Fibroblast of lung (primary cell): ENCODE results near the gene CLCA4. TPM values are rescaled to one million over a fixed set of nuclear protein-coding genes. Genes with fewer than 3 reads are reported as not detected.
A peak's percentile ranks its signal among the peaks of the same experiment; 100 is the strongest.

Source experiments
- DNase-seq, 2 donors: peaks; one replicate each; pipeline versions ENCODE4 v3.0.0 to v3.0.0-alpha.2; 2010; ENCODE audit warnings: low read depth in 2 of 2
- H2AFZ ChIP-seq: 2 replicates; pipeline ENCODE4 v1.5.1; 2012; ENCODE audit warnings: low read length, control low read depth, inconsistent platforms
- H3K27ac ChIP-seq: 2 replicates; pipeline ENCODE4 v1.5.1; 2011; ENCODE audit warnings: low read length, control low read depth; ENCODE audit not compliant: insufficient read depth
- H3K27me3 ChIP-seq: 2 replicates; pipeline ENCODE4 v1.5.1; 2011; ENCODE audit warnings: mild to moderate bottlenecking, low read length; ENCODE audit not compliant: control insufficient read depth, insufficient read depth
- H3K36me3 ChIP-seq: 2 replicates; pipeline ENCODE4 v1.5.1; 2011; ENCODE audit warnings: low read length; ENCODE audit not compliant: control insufficient read depth, insufficient read depth
- H3K4me1 ChIP-seq: 2 replicates; pipeline ENCODE4 v1.5.1; 2011; ENCODE audit warnings: low read length; ENCODE audit not compliant: control insufficient read depth, insufficient read depth; ENCODE audit errors: extremely low read depth
- H3K4me2 ChIP-seq: 2 replicates; pipeline ENCODE4 v1.5.1; 2011; ENCODE audit warnings: low read length, control low read depth; ENCODE audit not compliant: insufficient read depth; ENCODE audit errors: extremely low read depth
- H3K4me3 ChIP-seq, 4 experiments: fragments of 200-600 bp in 1 of 4; sonication (generic) in 1 of 4; replicated peaks in 1 of 4; 2 replicates each; pipeline ENCODE4 v1.5.1; 2011 to 2016; ENCODE audit warnings: low read length in 4 of 4, low read depth in 3 of 4, mild to moderate bottlenecking in 3 of 4, control low read depth in 2 of 4, inconsistent platforms in 1 of 4, mixed read lengths in 1 of 4; ENCODE audit not compliant: insufficient read depth in 1 of 4; ENCODE audit errors: control extremely low read depth in 1 of 4
- H3K79me2 ChIP-seq: 2 replicates; pipeline ENCODE4 v1.5.1; 2012; ENCODE audit warnings: mild to moderate bottlenecking, low read length, inconsistent platforms; ENCODE audit not compliant: control insufficient read depth, insufficient read depth
- H3K9ac ChIP-seq: 2 replicates; pipeline ENCODE4 v1.5.1; 2011; ENCODE audit warnings: mild to moderate bottlenecking, low read length, control low read depth; ENCODE audit not compliant: insufficient read depth
- H3K9me3 ChIP-seq: 2 replicates; pipeline ENCODE4 v1.5.1; 2012; ENCODE audit warnings: low read depth, low read length; ENCODE audit not compliant: control insufficient read depth, insufficient read depth
- H4K20me1 ChIP-seq: 2 replicates; pipeline ENCODE4 v1.5.1; 2011; ENCODE audit warnings: low read length; ENCODE audit not compliant: control insufficient read depth, insufficient read depth; ENCODE audit errors: extremely low read depth
- EZH2 ChIP-seq: IDR thresholded peaks from 2 replicates; pipeline ENCODE4 v1.5.1; 2012; ENCODE audit warnings: low read length, control low read depth, mild to moderate bottlenecking; ENCODE audit errors: missing control alignments
- polyA plus RNA-seq, 2 donors: library from polyadenylated mRNA; depleted of rRNA in 1 of 2; stranded (reverse) in 1 of 2; unstranded in 1 of 2; fragments of >200 nt; gene quantifications; 2 replicates each; pipeline ENCODE4 v1.2.1, GENCODE V29; 2011 to 2012; ENCODE audit warnings: missing spikeins in 1 of 2
- total RNA-seq: library from RNA; depleted of rRNA; stranded (reverse); fragments of >200 nt; gene quantifications from 2 replicates; pipeline ENCODE4 v1.2.1, GENCODE V29; 2014
- TF ChIP-seq, protein P1 (sequence below), 2 donors: IDR thresholded peaks in 1 of 2; conservative IDR thresholded peaks in 1 of 2; 1 replicate in 1 of 2; 2 replicates in 1 of 2; pipeline ENCODE4 v1.5.1; 2011 to 2012; ENCODE audit warnings: low read length in 2 of 2, control low read depth in 1 of 2, inconsistent platforms in 1 of 2, low read depth in 1 of 2, mild to moderate bottlenecking in 1 of 2

Gene CLCA4
- total and polyA plus RNA-seq, 2 donors (not counting 1 experiment from before 2014, with no cell fraction given) = not detected

- Histone ChIP-seq H3K4me2 (no peak overlapping the region), H2AFZ (no peak overlapping the region), H4K20me1 (no peaks in the 10 kb centered on the region), H3K27ac (no peak overlapping the region), H3K4me3 (no peak overlapping the region), H3K4me1 (no peaks in the 10 kb centered on the region), H3K36me3 (no peaks in the 10 kb centered on the region), H3K9ac (no peak overlapping the region), H3K9me3 (no peaks in the 10 kb centered on the region), H3K79me2 (no peaks in the 10 kb centered on the region), H3K27me3 (no peaks in the 10 kb centered on the region)
- no peak for TF ChIP-seq EZH2
- TF ChIP-seq, protein P1, sequence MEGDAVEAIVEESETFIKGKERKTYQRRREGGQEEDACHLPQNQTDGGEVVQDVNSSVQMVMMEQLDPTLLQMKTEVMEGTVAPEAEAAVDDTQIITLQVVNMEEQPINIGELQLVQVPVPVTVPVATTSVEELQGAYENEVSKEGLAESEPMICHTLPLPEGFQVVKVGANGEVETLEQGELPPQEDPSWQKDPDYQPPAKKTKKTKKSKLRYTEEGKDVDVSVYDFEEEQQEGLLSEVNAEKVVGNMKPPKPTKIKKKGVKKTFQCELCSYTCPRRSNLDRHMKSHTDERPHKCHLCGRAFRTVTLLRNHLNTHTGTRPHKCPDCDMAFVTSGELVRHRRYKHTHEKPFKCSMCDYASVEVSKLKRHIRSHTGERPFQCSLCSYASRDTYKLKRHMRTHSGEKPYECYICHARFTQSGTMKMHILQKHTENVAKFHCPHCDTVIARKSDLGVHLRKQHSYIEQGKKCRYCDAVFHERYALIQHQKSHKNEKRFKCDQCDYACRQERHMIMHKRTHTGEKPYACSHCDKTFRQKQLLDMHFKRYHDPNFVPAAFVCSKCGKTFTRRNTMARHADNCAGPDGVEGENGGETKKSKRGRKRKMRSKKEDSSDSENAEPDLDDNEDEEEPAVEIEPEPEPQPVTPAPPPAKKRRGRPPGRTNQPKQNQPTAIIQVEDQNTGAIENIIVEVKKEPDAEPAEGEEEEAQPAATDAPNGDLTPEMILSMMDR (conservative IDR thresholded peaks at IDR 0.05 in 1 of 2, IDR thresholded peaks at IDR 0.05 in 1 of 2; ENCODE audit: low read depth in 1 of 2, low read length in 2 of 2) = peak in 1 of 2 donors; percentile 47
- peak in 1 of 2 donors; percentile 28 for DNase-seq
Observed at GRCh38 chr1:86515597-86515996, 31.3 kb upstream of the CLCA4 start.

- no peak for DNase-seq
Observed at GRCh38 chr1:86516335-86516734, 30.5 kb upstream of the CLCA4 start.

GRCh38 chr1:86517336-86517735, 29.5 kb upstream of the CLCA4 start:
- Histone ChIP-seq H3K27me3 (no peaks in the 10 kb centered on the region), H2AFZ (no peak overlapping the region), H3K9me3 (no peaks in the 10 kb centered on the region), H4K20me1 (no peaks in the 10 kb centered on the region), H3K27ac (no peak overlapping the region), H3K79me2 (no peaks in the 10 kb centered on the region), H3K4me3 (no peak overlapping the region), H3K4me1 (no peaks in the 10 kb centered on the region), H3K4me2 (no peak overlapping the region), H3K9ac (no peak overlapping the region), H3K36me3 (no peaks in the 10 kb centered on the region)
- DNase-seq = no peak
- TF ChIP-seq EZH2 = no peak
- TF ChIP-seq, protein P1 (conservative IDR thresholded peaks at IDR 0.05 in 1 of 2, IDR thresholded peaks at IDR 0.05 in 1 of 2; ENCODE audit: low read depth in 1 of 2, low read length in 2 of 2) = no peak

More at GRCh38 chr1:86516335-86516734, 30.5 kb upstream of the CLCA4 start:
- TF ChIP-seq EZH2 = no peak
- TF ChIP-seq, protein P1 (conservative IDR thresholded peaks at IDR 0.05 in 1 of 2, IDR thresholded peaks at IDR 0.05 in 1 of 2; ENCODE audit: low read depth in 1 of 2, low read length in 2 of 2) = no peak
- Histone ChIP-seq H3K9me3 (no peaks in the 10 kb centered on the region), H3K27me3 (no peaks in the 10 kb centered on the region), H3K4me3 (no peak overlapping the region), H3K36me3 (no peaks in the 10 kb centered on the region), H2AFZ (no peak overlapping the region), H3K9ac (no peak overlapping the region), H4K20me1 (no peaks in the 10 kb centered on the region), H3K4me2 (no peak overlapping the region), H3K27ac (no peak overlapping the region), H3K4me1 (no peaks in the 10 kb centered on the region), H3K79me2 (no peaks in the 10 kb centered on the region)
